NCI-H1694 treated with DMSO at 0.1 percent for 48 hours (cell line): ENCODE results near the gene LRMDA.
"Not testable (repeated sequence)": the region's sequence is repeated elsewhere in the genome, so short reads cannot be mapped to it uniquely, and the experiment has no call there.

Experiments
- DNase-seq: peaks from one replicate; lab custom pipeline; 2025; lab: John Stamatoyannopoulos, UW

The LRMDA gene

DNA sequence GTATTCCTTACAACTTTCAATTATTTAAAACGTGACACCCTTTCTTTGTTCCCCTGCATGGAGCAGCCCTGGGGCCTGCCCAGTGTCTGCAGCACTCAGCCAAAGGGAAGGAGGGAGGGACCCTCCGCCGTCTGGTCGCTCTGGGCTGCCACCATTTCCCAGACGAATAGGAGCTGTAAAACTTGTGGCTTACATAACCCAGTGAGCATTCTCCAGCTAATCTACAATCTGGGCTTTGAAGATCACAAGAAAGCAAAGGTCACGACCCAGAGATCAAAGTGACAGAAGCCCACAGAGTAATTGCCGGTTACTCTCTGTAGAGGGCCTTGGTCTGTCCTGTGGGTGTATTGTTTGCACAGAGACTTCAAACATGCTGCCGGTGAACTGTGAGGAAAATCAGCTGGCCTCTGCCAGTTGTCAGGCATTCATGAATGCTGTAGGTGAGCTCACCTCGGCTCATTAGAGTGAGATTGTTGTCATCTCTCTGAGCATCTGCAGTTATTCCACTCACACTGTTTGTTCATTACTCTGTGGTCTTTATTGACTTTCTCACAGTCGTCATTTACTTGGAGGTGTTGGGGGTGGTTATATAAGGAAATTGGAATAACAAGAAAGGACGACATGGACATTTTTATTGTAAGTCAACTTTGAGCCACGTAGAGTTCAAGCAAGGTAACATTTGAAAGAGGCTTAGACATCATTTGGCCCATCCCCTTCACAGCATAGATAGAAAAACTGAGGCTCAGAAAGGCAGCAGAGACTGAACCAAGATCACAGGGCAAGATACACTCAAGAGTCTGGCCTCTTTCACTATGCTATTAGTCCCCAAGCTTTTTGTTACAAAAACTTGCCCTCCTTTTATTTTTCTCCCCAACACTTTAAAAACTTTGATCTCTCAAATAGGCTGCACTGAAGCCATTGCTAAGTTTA, 619.8 kb downstream of the LRMDA start:
- DNase-seq = no peak

DNA sequence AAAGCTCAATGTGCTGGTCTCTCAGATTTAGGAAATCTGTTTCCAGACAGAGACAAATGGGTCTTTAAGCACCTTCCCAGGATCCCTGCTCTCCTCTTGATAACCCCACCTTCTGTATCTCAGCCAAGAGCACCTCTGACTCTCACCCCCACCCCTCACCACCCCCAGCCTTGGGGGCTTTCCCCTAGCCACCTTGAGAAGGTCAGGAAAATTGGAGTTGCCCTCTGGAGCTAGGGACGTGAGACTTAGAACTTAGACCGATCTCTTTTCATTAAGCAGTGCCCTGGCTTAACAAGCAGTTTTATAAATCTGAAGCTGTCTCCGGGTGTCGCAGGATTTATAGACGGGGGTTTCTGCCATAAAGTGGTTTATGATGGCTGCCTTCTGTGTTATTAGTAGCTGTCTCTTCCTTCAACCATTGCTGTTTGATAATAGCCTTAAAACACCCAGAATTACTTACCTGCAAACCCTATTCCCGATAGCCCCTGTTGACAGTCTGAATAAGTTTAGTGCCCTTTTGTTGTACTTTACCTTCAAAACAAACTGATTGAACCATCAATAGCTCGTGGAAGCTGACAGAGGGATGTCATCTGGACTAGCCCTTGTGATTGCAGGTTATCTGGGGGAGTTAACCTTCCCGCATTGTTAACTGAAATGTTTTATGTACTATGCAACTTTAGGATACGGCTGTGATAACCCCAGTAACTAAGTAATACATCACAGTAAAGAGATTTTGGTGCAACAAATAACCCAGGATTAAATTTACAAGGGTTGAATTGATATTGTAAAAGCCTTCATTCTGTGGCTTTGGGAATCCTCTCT, 621.5 kb downstream of the LRMDA start:
- DNase-seq = no peak

DNA sequence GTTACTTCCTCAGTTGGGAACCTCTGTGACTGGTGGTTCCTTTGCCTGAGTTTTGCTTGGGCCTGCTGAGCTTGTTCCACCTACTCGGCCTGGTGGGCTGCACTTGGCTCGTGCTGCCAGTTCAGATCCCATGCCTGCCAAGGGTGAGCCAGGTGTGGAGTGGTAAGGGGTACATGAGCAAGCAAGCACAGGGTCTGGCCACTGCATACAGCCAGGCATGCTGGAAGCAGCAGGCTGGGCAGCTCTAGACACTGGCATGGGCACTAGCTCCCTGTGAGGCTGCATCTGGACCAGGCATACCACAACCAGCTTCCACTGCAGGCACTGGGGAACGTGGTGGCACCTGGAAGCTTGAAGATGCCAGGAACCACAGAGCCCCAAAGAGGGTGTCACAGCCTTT, 624.0 kb downstream of the LRMDA start:
- DNase-seq = no peak

DNA sequence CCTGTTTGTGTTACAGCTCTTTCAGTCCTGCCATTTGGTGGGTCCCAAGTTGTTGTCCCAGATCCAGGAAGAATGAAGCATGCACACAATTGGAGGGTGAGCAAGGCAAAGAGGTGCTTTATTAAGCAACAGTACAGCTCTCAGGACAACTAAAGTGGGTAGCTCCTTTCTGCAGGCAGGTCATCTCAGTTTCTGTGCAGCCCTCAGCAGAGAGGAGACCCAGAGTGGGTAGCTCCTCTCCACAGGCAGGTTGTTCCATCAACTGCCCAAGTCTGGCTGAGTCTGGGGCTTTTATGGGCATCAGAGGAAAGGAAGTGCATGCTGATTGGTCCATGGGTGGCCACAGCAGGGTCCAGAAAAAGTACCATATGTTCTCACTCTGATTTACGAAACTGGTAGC, 624.5 kb downstream of the LRMDA start:
- no peak for DNase-seq

DNA sequence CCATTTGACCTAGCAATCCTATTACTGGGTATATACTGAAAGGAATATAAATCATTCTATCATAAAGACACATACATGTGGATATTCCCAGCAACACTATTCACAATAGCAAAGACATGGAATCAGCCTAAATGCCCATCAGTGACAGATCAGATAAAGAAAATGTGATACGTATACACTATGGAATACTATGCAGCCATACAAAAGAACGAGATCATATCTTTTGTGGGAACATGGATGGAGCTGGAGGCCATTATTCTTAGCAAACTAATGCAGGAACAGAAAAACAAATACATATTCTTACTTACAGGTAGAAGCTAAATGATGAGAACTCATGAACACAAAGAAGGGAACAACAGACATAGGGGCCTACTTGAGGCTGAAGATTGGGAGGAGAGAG, 629.6 kb downstream of the LRMDA start:
- not testable (repeated sequence) for DNase-seq

DNA sequence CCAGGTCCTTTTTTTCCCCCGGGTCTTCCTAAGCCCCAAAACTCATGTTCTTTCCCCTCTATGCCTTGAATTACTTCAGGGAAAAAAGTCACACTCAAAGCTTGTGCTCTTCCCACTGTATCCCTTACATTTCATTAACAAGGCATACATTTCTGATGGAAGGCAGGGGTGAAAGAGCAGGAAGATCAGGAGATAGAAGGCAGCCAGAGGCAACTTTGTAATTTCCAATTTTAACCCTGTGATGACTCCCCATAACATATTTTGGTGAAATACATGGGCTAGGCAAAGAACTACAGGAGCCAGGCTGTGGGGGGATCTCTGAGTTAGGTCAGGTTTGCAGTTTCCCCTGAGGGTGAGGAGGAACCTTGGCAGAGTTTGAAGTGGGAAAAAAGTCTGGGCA, 635.0 kb downstream of the LRMDA start:
- DNase-seq = no peak

DNA sequence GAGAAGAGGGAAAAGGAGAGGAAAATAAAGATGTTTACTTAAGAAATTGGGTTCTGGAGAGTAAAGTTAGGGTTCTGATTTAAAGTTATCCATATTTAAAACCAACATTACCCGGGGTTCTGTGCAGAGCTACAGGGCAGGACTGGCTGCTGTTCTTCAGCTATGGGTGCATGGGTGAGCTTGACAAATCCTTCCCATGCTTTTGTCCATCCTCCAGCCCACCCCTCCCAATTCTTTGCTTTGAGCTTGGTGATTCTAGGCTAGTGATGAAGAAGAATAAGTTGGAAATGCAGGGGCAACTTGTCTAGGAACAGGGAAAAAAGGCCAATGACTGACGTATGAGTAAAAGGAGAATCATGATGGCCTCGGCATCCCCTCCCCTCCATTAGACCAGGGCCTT, 636.0 kb downstream of the LRMDA start:
- DNase-seq = no peak

DNA sequence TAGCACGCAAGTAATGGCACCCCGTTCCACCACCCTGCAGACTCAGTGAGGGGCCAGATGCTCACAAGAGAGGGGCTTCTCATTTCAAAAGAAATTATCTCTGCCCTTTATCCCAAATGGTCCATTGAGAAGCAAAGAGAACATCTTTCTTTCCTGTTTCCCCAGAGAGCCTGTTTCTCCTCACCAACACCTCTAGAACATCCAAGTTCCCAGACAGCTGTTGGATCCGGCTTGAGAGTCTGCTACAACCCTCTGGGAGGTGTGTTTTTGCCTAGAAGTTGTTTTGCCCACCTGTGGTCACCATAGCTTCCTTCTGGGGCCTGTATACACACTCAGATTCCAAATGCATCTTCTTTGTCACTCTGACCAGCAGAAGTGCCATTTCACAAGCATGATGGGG, 637.4 kb downstream of the LRMDA start:
- no peak for DNase-seq

DNA sequence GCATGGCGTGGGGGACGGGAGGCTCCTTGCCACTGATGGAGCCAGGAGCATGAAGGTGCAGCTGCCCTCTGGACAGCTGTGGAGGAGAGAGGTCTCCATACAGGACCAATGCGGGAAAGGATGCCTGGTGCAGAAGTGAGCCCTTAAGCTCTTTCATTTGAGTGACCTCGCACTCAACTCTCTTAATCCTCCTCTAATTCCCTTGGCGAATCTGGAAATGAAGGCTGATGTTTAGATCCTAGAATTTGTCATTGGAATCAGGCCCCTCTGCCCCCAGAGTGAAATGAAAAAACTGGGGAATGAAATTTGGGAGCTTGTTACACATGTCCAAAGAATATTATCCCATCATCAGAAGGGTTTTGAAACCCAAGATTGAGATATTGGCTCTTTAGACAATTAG, 639.5 kb downstream of the LRMDA start:
- DNase-seq = no peak

DNA sequence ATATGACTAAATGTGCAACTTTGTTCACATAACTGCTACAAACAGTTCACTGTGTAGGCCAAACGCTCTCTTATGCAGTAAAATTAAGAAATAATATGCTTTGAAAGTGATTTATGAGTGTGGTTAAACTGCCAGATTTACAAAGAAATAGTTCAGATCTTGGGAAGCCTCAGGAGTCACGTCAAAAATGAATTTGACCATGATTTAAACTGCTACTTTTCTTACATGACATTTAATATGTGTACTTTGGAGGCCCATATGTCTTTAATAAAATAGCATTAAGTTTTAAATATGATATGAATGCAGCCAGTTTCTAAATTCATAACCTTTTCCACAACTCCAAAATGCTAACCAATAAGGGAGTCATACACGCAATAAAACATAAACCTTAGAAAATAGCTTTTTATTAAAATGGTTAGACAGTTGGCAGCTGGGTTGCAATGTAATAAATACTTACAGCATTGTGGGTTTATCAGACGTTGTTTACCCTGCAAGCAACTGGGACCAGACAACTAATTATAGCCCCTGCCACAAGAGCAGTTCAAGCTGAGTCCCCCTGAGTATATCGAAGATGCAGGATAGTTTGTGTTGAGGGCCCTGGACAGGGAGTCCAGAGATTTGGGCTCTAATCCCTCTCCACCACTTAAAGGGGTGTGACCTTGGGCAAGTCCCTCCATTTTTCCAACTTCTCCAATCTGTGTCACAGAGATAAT, 640.4 kb downstream of the LRMDA start:
- DNase-seq = no peak

DNA sequence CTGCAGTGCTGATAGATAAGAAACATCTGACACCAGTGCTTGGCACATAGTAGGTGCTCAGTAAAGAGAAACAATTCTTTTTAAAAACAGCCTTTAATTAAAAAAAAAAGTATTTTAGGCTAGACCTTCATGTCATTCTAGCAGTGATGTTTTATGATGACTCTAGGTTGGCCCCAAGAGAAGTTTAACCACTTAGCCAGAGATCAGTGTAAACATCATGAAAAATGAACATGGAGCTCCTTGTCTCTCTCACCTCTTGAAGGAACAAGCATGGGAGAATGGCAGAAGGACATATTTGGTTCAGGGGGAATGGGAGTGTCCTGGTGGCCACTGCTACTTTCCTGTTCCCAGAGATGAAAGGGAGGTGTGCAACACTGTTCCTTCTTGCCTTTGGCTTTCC, 641.0 kb downstream of the LRMDA start:
- no peak for DNase-seq

DNA sequence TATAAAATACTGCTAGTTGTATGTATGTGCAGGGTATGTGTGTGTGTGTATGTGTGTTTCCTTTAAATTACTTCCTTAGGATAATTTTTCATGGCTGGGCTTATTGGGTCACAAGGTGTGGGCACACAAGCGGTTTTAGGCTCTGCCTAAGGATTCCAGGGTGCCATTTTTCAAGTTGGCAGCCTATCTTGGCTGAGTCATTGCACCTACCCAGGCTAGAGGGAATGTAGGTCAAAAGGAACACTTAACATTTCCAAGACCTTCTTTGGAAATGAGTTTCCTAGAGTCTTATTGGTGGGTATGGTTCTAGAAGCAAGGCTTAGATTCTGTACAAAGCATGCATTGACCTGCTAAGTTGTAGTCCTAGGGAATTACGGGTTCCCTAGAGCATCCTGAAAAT, 642.1 kb downstream of the LRMDA start:
- DNase-seq = no peak

DNA sequence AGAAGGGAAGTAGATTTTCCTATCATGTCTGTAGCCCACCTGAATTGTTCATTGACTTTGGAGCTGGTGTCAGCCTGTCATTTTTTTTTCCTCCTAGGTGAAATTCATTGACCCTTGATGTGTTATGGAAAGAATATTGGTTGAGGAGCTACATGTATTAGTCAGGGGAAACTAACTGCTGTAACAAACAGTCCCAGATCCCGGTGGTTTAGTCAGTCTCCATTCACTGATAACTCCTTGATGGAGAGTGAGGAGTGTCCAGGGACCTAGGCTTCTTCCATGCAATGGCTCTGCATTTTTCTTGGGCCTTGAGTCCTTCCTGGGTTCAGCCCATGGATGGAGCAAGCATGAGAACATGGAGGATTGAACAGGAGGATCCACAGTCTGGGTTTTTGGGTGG, 643.2 kb downstream of the LRMDA start:
- DNase-seq = no peak

DNA sequence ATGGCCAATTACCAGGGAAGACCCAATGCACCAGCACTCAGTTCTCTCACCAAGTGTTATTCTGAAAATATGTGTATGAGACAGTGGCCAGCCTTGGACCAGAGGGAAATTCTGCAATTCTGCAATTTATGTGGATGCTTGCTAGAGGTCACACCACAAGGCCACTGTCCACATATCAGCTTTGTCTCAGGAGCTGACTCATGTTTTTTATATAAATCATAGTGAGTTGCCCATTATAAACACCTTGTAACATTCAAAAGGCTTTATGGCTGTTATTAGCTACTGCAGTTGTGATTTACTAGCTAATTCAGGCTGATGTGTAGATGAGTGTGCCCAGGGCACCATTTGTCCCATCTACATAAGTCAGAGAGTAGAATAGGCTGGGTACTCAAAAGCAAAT, 649.0 kb downstream of the LRMDA start:
- no peak for DNase-seq

DNA sequence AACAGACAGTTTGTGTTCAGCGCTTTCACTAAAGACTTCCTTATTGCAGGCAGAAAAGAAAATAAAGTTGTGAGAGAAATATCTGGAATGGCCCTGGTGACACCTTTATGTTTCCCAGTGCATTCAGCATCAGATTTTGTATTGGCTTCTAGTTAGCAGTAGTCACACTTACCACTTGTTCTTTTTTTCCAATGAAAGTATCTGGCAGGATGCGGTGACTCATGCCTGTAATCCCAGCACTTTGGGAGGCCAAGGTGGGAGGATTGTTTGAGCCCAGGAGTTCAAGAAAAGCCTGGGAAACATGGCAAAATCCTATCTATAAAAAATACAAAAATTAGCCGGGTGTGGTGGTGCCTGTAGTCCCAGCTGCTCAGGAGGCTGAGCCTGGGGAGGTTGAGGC, 649.6 kb downstream of the LRMDA start:
- DNase-seq = no peak

DNA sequence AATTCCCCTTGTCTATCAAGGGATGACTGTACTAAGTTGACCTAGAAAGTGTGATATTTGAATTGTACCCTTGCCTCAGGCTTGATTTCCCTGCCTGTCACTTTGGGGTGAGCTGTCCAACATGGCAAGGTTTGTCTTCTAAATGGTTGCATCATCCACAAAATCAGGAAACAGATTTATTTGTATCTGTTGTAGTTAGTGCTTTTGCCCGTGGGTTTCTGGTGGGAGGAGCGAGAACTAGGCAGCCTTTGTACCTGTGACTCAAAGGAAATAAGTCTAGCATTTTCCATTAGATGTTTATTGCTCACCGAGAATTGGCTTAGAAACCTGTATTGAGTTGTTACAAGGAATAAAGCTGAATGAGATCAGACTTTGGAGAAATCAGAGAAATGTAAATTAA, 650.8 kb downstream of the LRMDA start:
- no peak for DNase-seq

DNA sequence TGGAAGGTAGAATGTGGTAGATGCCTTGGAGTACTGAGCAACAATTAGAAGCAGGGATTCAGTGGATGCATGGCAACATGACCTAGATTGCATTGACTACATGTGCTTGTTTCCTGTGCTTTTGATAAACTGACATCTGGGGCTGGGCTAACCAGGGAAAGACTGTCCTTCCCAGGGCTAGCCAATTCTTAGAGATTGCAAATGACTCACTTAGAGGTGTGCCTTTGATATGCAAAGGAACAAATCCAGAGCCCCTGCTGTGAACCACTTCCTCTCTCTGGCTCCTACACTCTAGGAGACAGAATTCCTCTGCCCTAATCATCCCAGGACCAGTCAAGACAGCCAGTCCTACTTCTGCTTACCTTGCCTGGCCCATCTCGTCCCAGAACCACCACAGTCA, 651.5 kb downstream of the LRMDA start:
- no peak for DNase-seq

DNA sequence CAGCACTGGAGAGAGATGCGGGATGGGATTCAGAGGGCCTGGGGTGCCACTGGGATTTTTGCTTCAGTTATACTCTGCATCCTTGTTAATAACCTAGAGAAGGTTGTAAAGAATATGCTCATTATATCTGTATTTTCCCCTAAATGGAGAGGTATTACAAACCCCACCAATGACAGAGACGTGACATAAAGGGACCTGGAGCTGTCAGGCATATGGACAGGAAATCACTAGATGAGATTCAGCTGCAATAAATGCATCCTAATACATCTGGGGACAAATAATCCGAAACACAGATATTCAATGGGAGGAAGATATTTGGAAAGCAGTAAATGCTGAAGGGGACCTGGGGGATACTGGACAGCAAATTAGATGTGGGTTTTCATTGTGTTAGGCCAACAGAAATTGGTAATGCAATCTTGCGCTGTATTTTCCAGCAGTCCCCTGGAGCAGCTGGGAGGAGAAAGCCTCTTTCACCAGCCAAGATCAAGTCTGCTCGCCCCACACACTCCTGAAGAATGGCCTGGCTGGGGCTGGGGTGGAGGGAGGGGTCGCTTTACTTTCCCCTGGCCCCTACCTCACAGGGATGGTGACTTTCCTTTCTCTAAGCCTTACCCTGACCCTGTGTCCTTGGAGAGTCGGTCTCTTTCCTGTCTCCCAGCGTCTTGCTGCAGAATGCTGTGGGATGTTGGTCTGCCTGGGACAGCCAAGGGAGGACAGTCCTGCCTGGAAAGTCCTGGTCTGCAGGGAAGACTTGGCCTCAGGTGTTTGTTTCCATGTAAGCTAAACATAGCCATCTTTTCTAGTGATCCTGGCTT, 653.8 kb downstream of the LRMDA start:
- DNase-seq = no peak

DNA sequence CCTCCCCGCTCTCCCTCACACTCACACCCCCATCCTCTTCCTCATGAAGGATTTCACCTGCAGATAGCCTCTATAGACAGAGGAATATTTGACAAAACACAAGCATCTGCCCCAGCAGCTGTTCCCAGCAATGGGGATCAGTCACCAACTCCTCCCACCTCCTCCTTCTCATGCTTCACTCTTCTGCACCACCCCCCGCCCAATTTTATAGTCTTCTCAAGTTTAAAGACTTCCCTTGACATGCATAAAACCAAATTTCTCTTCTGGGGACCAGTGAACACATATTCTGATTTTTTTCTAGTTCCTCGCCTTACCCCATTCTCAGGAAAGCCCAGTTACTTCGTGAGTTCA, 654.4 kb downstream of the LRMDA start:
- no peak for DNase-seq

DNA sequence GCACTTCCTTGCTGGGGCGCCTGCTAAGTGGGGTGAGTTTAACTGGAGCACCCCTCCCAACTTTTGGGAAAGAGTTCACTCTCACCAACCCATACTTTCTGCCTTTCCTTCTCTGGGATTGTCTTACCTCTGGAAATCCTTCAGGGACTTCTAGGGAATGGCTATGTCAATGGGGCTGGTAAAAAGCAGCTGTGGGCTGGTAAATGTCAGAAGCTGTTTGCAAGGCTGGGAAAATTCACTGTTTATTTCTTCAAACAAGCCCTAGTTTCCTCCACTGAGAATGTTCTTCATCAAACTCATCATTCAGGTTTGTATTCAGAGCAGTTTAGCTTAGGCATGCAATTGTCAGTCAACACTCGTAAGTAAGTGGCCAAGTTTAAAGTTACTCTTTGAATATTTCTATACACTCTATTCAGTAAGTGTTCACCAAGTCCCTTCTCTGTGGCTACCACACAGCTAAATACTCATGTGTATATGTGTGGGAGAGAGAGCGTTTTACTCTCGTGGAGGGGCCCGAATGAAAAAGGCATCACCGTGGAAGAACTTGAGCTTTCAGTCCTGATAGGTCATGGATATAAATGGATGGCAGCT, 654.8 kb downstream of the LRMDA start:
- no peak for DNase-seq
